Common myeloid progenitor, CD34-positive (primary cell): ENCODE data around the gene ANP32B.
"Not testable (repeated sequence)": the region's sequence is repeated elsewhere in the genome, so short reads cannot be mapped to it uniquely, and the experiment has no call there.

ENCODE experiments used
- CTCF ChIA-PET: fragments of 350-600 bp; sonication (Branson Sonifier 250); formaldehyde crosslinking; loops from one replicate; lab custom pipeline; 2021; ENCODE audit warnings: antibody characterized with exemption; lab: Charles Lee
- POLR2A ChIA-PET: fragments of 350-600 bp; sonication (Branson Sonifier 250); formaldehyde crosslinking; loops from one replicate; lab custom pipeline; 2021; ENCODE audit warnings: antibody characterized with exemption; lab: Charles Lee
- DNase-seq, 3 donors: peaks; one replicate each; pipeline versions ENCODE4 v3.0.0 to v3.0.0-alpha.2; 2013
- H3K27ac ChIP-seq, 2 experiments: 1 replicate in 1 of 2; 2 replicates in 1 of 2; pipeline ENCODE4 v1.7.0; 2013; ENCODE audit warnings: inconsistent platforms in 2 of 2, low read length in 2 of 2, mild to moderate bottlenecking in 2 of 2, low read depth in 1 of 2, moderate library complexity in 1 of 2; ENCODE audit not compliant: severe bottlenecking in 2 of 2, insufficient read depth in 1 of 2, poor library complexity in 1 of 2
- H3K27me3 ChIP-seq, 5 experiments: replicated peaks in 2 of 5; 1 replicate in 3 of 5; 2 replicates in 2 of 5; pipeline versions ENCODE4 v1.6.1 to v1.7.0; 2013; ENCODE audit warnings: low read length in 4 of 5, mild to moderate bottlenecking in 2 of 5, moderate library complexity in 2 of 5, inconsistent platforms in 1 of 5; ENCODE audit not compliant: insufficient read depth in 5 of 5, control insufficient read depth in 4 of 5
- H3K36me3 ChIP-seq, 4 experiments: 1 replicate in 2 of 4; 2 replicates in 2 of 4; pipeline versions ENCODE4 v1.6.1 to v1.7.0; 2013; ENCODE audit warnings: low read length in 3 of 4, control low read depth in 1 of 4, mild to moderate bottlenecking in 1 of 4; ENCODE audit not compliant: control insufficient read depth in 4 of 4, insufficient read depth in 4 of 4
- H3K4me1 ChIP-seq, 4 experiments: 1 replicate in 3 of 4; 2 replicates in 1 of 4; pipeline versions ENCODE4 v1.6.1 to v1.7.1; 2013; ENCODE audit warnings: low read length in 3 of 4, mild to moderate bottlenecking in 3 of 4, control low read depth in 1 of 4, inconsistent platforms in 1 of 4, moderate library complexity in 1 of 4; ENCODE audit not compliant: control insufficient read depth in 4 of 4, insufficient read depth in 4 of 4; ENCODE audit errors: control extremely low read depth in 1 of 4
- H3K4me3 ChIP-seq, 7 experiments: 1 replicate in 4 of 7; 2 replicates in 3 of 7; pipeline versions ENCODE4 v1.5.1 to v1.7.0; 2013; ENCODE audit warnings: mild to moderate bottlenecking in 7 of 7, low read length in 6 of 7, moderate library complexity in 6 of 7, inconsistent platforms in 2 of 7, low read depth in 2 of 7, control low read depth in 1 of 7; ENCODE audit not compliant: insufficient read depth in 4 of 7, control insufficient read depth in 1 of 7; ENCODE audit errors: extremely low read depth in 1 of 7
- H3K9me3 ChIP-seq, 5 experiments: 1 replicate in 4 of 5; 2 replicates in 1 of 5; pipeline versions ENCODE4 v1.6.1 to v1.7.1; 2013; ENCODE audit warnings: low read length in 4 of 5, mild to moderate bottlenecking in 2 of 5, inconsistent platforms in 1 of 5, low read depth in 1 of 5, moderate library complexity in 1 of 5; ENCODE audit not compliant: control insufficient read depth in 4 of 5, insufficient read depth in 2 of 5; ENCODE audit errors: control extremely low read depth in 1 of 5
- WGBS: methylation state at CpG from one replicate; pipeline ENCODE4 v1.1.5; 2013; ENCODE audit not compliant: insufficient coverage; 5-methylcytosine and 5-hydroxymethylcytosine counted together

Gene ANP32B

GRCh38 chr9:97994703-97995102 lies 11.6 kb downstream of the ANP32B start:
- no peak overlapping the region for H3K4me3 ChIP-seq
- peaks cover 18 to 56% (median 32%) of the 10 kb centered on the region in 4 experiments for H3K36me3 ChIP-seq
- ChIA-PET POLR2A (interaction anchor here (1.0 kb wide), 1 partner anchor 62 kb away, joined by 3 read pairs; the partner anchor contains the start of gene NANS), CTCF (interaction anchor here (0.8 to 0.9 kb wide), 2 partner anchors 10 to 16 kb away, joined by 3 read pairs; no protein-coding TSS in a partner anchor)
- no peak for DNase-seq
- peaks cover 19 to 42% (median 40%) of the 10 kb centered on the region in 4 experiments for H3K4me1 ChIP-seq
- no CpG with 5 or more reads among the region's 1 CpG for WGBS
- H3K9me3 ChIP-seq, result no peaks in the 10 kb centered on the region
- H3K27ac ChIP-seq, result no peak overlapping the region
- no peaks in the 10 kb centered on the region for H3K27me3 ChIP-seq

DNA sequence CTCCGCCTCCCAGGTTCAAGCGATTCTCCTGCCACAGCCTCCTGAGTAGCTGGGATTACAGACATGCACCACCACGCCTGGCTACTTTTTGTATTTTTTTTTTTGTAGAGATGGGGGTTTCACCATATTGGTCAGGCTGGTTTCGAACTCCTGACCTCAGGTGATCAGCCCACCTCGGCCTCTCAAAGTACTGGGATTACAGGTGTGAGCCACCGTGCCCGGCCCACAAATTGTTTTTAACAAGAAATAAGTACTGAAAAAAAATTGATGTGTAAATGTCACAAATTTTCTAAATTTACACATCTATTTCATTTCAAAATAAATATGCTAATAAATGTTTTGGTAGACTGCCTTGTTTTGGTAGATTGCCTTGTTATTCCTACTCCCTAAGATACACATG lies 13.5 kb downstream of the ANP32B start:
- H3K4me3 ChIP-seq, DNase-seq, H3K27me3 ChIP-seq, POLR2A ChIA-PET, H3K9me3 ChIP-seq, H3K27ac ChIP-seq: not testable (repeated sequence)
- WGBS, result no CpG with 5 or more reads among the region's 7 CpGs
- peaks cover 13 to 69% (median 39%) of the 10 kb centered on the region in 4 experiments for H3K36me3 ChIP-seq
- CTCF ChIA-PET, result interaction anchor here (0.6 to 2.4 kb wide), 6 partner anchors 10 to 264 kb away, joined by 3 to 14 read pairs (median 4); partner anchors contain the start of gene TRMO
- H3K4me1 ChIP-seq, result peaks cover 19 to 30% (median 24%) of the 10 kb centered on the region in 4 experiments

DNA sequence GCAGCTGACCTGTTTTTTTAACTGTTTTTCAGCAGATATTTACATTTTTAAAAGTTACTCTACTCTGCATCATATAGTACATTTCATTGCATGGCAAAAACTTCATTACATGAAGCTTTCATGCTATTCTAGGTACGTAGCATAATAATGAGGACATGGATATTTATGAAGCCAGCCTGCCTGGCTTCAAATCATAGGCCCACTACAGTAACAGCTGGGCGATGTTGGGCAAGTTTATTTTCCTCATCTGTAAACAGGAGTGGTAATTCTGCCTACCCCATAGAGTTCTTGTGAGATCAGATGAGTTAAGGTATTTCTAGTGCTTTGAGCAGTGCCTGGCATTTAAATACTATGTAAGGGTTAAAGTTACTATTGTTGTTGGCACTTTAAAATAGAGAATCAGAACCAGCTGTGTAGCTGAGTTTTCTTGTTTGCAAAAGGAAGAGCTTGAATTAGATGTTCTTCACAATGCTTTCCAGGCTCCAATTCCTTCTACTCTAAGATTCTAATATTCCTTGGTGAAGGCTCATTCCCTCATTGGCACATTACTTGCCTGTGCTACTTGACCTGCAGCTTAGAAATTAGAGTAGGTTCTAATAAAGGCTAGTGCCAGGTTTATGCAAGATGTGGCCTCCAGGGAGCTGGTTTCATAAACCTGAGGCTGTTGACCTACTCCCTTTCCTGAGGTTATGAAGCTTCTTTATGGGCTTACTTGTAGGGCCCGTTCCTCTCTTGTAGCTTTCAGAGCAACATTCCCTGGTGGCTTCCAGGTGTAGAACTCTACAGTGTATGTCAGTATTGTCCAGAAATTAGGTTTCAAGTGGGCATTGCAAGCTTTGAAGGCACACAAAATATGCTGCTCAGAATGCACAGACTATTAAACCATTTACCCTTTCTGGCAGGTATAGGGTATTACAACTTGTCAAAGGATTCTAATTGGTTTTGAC lies 14.5 kb downstream of the ANP32B start:
- WGBS, result 100% methylated on average over 3 of the region's 3 CpGs
- Histone ChIP-seq H3K4me1 (peaks cover 14 to 21% (median 15%) of the 10 kb centered on the region in 4 experiments), H3K27me3 (no peaks in the 10 kb centered on the region), H3K27ac (peak overlapping the region in 1 of 2 experiments; percentile 36), H3K36me3 (peaks cover 13 to 78% (median 45%) of the 10 kb centered on the region in 4 experiments), H3K4me3 (no peak overlapping the region), H3K9me3 (no peaks in the 10 kb centered on the region)
- no peak for DNase-seq
- ChIA-PET CTCF (interaction anchor here (0.6 to 2.4 kb wide), 13 partner anchors 8 to 265 kb away, joined by 3 to 14 read pairs (median 4); partner anchors contain the start of genes ANP32B and TRMO), POLR2A (no interaction called here)

GRCh38 chr9:98002808-98003207 lies 19.7 kb downstream of the ANP32B start:
- no peaks in the 10 kb centered on the region for H3K9me3 ChIP-seq
- H3K36me3 ChIP-seq, result peaks cover 17 to 93% (median 57%) of the 10 kb centered on the region in 4 experiments
- POLR2A ChIA-PET, result no interaction called here
- H3K4me3 ChIP-seq, result no peak overlapping the region
- no peak for DNase-seq
- WGBS, result 81% methylated on average over 2 of the region's 2 CpGs
- H3K4me1 ChIP-seq, result no peaks in the 10 kb centered on the region
- no peaks in the 10 kb centered on the region for H3K27me3 ChIP-seq
- H3K27ac ChIP-seq, result peak overlapping the region in 1 of 2 experiments; percentile 15
- CTCF ChIA-PET, result interaction anchor here (0.9 to 6.4 kb wide), 8 partner anchors 10 to 49 kb away, joined by 3 to 29 read pairs (median 4); no protein-coding TSS in a partner anchor

- Histone ChIP-seq H3K4me3 (no peak overlapping the region), H3K36me3 (peaks cover 18 to 98% (median 55%) of the 10 kb centered on the region in 4 experiments), H3K27ac (no peak overlapping the region), H3K27me3 (no peaks in the 10 kb centered on the region), H3K9me3 (no peaks in the 10 kb centered on the region), H3K4me1 (peaks cover 0 to 22% (median 10%) of the 10 kb centered on the region in 4 experiments)
- POLR2A ChIA-PET, result no interaction called here
- CTCF ChIA-PET, result interaction anchor here (1.0 to 6.4 kb wide), 9 partner anchors 8 to 83 kb away, joined by 3 to 29 read pairs (median 5); partner anchors contain the start of gene TRMO
- 86% methylated on average over 3 of the region's 5 CpGs for WGBS
- no peak for DNase-seq
Observed at GRCh38 chr9:98006127-98006796, 23.1 kb downstream of the ANP32B start.

GRCh38 chr9:98007251-98007928 lies 24.2 kb downstream of the ANP32B start:
- Histone ChIP-seq H3K36me3 (peaks cover 21 to 98% (median 53%) of the 10 kb centered on the region in 4 experiments), H3K4me3 (no peak overlapping the region), H3K27ac (no peak overlapping the region), H3K27me3 (no peaks in the 10 kb centered on the region), H3K4me1 (peaks cover 0 to 22% (median 10%) of the 10 kb centered on the region in 4 experiments), H3K9me3 (no peaks in the 10 kb centered on the region)
- DNase-seq, result peak in 2 of 3 donors; percentile 52 to 57
- POLR2A ChIA-PET, result no interaction called here
- CTCF ChIA-PET, result interaction anchor here (1.0 to 6.4 kb wide), 5 partner anchors 10 to 83 kb away, joined by 3 to 29 read pairs (median 6); no protein-coding TSS in a partner anchor
- WGBS, result 83% methylated on average over 13 of the region's 13 CpGs
